Amygdala (tissue), 56 donors: ENCODE measurements around the gene CNIH1.
A peak's percentile ranks its signal among the peaks of the same experiment; 100 is the strongest.

Experiments used
- DNase-seq, 56 donors: peaks; one replicate each; lab custom pipeline; 2025; lab: John Stamatoyannopoulos, UW

The CNIH1 gene

GRCh38 chr14:54440873-54441868 lies at the start of gene CNIH1:
CNIH1 (minus strand) TSS chr14:54441374; CDS start chr14:54441327, 47 bp downstream.
- DNase-seq: peak; percentile 22 to 95 (median 82)

- DNase-seq: no peak
Observed at GRCh38 chr14:54490445-54491175, 49.4 kb upstream of the CNIH1 start.

- no peak for DNase-seq
Observed at GRCh38 chr14:54489731-54490444, 48.7 kb upstream of the CNIH1 start.

- DNase-seq: no peak
Observed at GRCh38 chr14:54489318-54489683, 48.1 kb upstream of the CNIH1 start.

- peak in 55 of 56 donors; percentile 45 to 92 (median 78) for DNase-seq
Observed at GRCh38 chr14:54488646-54489317, 47.6 kb upstream of the CNIH1 start, which contains the start of gene GMFB. GMFB (minus strand) TSS chr14:54488980; CDS start chr14:54488927, 53 bp downstream.

- DNase-seq: no peak
Observed at GRCh38 chr14:54488318-54488645, 47.1 kb upstream of the CNIH1 start.

- no peak for DNase-seq
Observed at GRCh38 chr14:54487771-54488170, 46.6 kb upstream of the CNIH1 start.

- no peak for DNase-seq
Observed at GRCh38 chr14:54486685-54487084, 45.5 kb upstream of the CNIH1 start.

GRCh38 chr14:54483846-54484245 lies 42.7 kb upstream of the CNIH1 start:
- no peak for DNase-seq

- no peak for DNase-seq
Observed at GRCh38 chr14:54483073-54483745, 42.0 kb upstream of the CNIH1 start.

GRCh38 chr14:54481695-54482094 lies 40.5 kb upstream of the CNIH1 start:
- DNase-seq: no peak

GRCh38 chr14:54480830-54481562 lies 39.8 kb upstream of the CNIH1 start:
- DNase-seq: no peak

GRCh38 chr14:54478636-54479215 lies 37.6 kb upstream of the CNIH1 start:
- no peak for DNase-seq

GRCh38 chr14:54475911-54476310 lies 34.7 kb upstream of the CNIH1 start:
- no peak for DNase-seq

- no peak for DNase-seq
Observed at GRCh38 chr14:54475187-54475899, 34.2 kb upstream of the CNIH1 start.

GRCh38 chr14:54474232-54474793 lies 33.1 kb upstream of the CNIH1 start:
- no peak for DNase-seq

GRCh38 chr14:54472315-54472714 lies 31.1 kb upstream of the CNIH1 start:
- DNase-seq: no peak

- no peak for DNase-seq
Observed at GRCh38 chr14:54471641-54472040, 30.5 kb upstream of the CNIH1 start.
